B cell (primary cell): ENCODE results near the gene TPRG1L. TPM values are rescaled to one million over a fixed set of nuclear protein-coding genes. Genes with fewer than 3 reads are reported as not detected.
A peak's percentile ranks its signal among the peaks of the same experiment; 100 is the strongest.

Experiments
- ATAC-seq: fragments of 200-7000 bp; cut with Tn5 transposase; one replicate; pipeline ENCODE4 v1.10.0; 2021; ENCODE audit warnings: low read depth, mild to moderate bottlenecking, moderate number of reproducible peaks, moderate library complexity
- CTCF ChIA-PET: fragments of 350-600 bp; sonication (Branson Sonifier 250); formaldehyde crosslinking; loops from one replicate; lab custom pipeline; 2021; ENCODE audit warnings: antibody characterized with exemption, inconsistent platforms; lab: Charles Lee
- POLR2A ChIA-PET: fragments of 350-600 bp; sonication (Branson Sonifier 250); formaldehyde crosslinking; loops from one replicate; lab custom pipeline; 2021; ENCODE audit warnings: antibody characterized with exemption; lab: Charles Lee
- DNase-seq: peaks from one replicate; pipeline ENCODE4 v3.0.0; 2013
- H2AFZ ChIP-seq: 2 replicates; pipeline ENCODE4 v1.6.1; 2012; ENCODE audit warnings: mild to moderate bottlenecking, low read depth, low read length; ENCODE audit not compliant: insufficient read depth, poor library complexity, severe bottlenecking
- H3K27ac ChIP-seq, 2 donors: 1 replicate in 1 of 2; 2 replicates in 1 of 2; pipeline ENCODE4 v1.5.1; 2012 to 2013; ENCODE audit warnings: low read length in 2 of 2, mild to moderate bottlenecking in 2 of 2, moderate library complexity in 1 of 2
- H3K27me3 ChIP-seq, 4 experiments: fragments of 200-600 bp in 1 of 4; sonication (generic) in 1 of 4; replicated peaks in 1 of 4; 1 replicate in 2 of 4; 2 replicates in 2 of 4; pipeline versions ENCODE4 v1.6.1 to v1.7.0; 2013 to 2016; ENCODE audit warnings: low read length in 3 of 4, mild to moderate bottlenecking in 2 of 4, mixed read lengths in 1 of 4, moderate library complexity in 1 of 4; ENCODE audit not compliant: insufficient read depth in 4 of 4, control insufficient read depth in 3 of 4; ENCODE audit errors: control extremely low read depth in 1 of 4
- H3K36me3 ChIP-seq, 2 experiments: replicated peaks in 1 of 2; 1 replicate in 1 of 2; 2 replicates in 1 of 2; pipeline versions ENCODE4 v1.6.1 to v1.7.1; 2013; ENCODE audit warnings: low read length in 1 of 2; ENCODE audit not compliant: insufficient read depth in 2 of 2, control insufficient read depth in 1 of 2; ENCODE audit errors: control extremely low read depth in 1 of 2, extremely low read depth in 1 of 2
- H3K4me1 ChIP-seq, 2 donors: fragments of 200-600 bp in 1 of 2; sonication (generic) in 1 of 2; 1 replicate in 1 of 2; 2 replicates in 1 of 2; pipeline versions ENCODE4 v1.5.1 to v1.6.1; 2013 to 2017; ENCODE audit warnings: low read length in 2 of 2; ENCODE audit not compliant: control insufficient read depth in 2 of 2, insufficient read depth in 2 of 2
- H3K4me2 ChIP-seq: replicated peaks from 2 replicates; pipeline ENCODE3; 2012; ENCODE audit warnings: mild to moderate bottlenecking, low read depth, low read length; ENCODE audit not compliant: poor library complexity, severe bottlenecking
- H3K4me3 ChIP-seq, 5 experiments: fragments of 200-600 bp in 1 of 5; sonication (generic) in 1 of 5; 1 replicate in 3 of 5; 2 replicates in 2 of 5; pipeline versions ENCODE4 v1.5.1 to v1.7.0; 2011 to 2016; ENCODE audit warnings: low read length in 4 of 5, mild to moderate bottlenecking in 4 of 5, low read depth in 2 of 5, control low read depth in 1 of 5, moderate library complexity in 1 of 5; ENCODE audit not compliant: insufficient read depth in 1 of 5; ENCODE audit errors: control extremely low read depth in 1 of 5, extremely low read depth in 1 of 5
- H3K79me2 ChIP-seq: fragments of 200-600 bp; sonication (generic); one replicate; pipeline ENCODE4 v1.6.0; 2016; ENCODE audit warnings: low read length; ENCODE audit not compliant: control insufficient read depth, insufficient read depth
- H3K9ac ChIP-seq: fragments of 200-600 bp; sonication (generic); 2 replicates; pipeline ENCODE4 v1.6.1; 2017; ENCODE audit warnings: mild to moderate bottlenecking, low read length, moderate library complexity
- H3K9me3 ChIP-seq, 3 donors: one replicate each; pipeline versions ENCODE4 v1.6.1 to v1.7.1; 2013; ENCODE audit warnings: low read length in 2 of 3; ENCODE audit not compliant: control insufficient read depth in 2 of 3, insufficient read depth in 1 of 3; ENCODE audit errors: control extremely low read depth in 1 of 3
- H4K20me1 ChIP-seq: 2 replicates; pipeline ENCODE4 v1.6.0; 2012; ENCODE audit warnings: mild to moderate bottlenecking, low read length; ENCODE audit not compliant: insufficient read depth, control insufficient read depth, poor library complexity, severe bottlenecking
- H3K27ac Mint-ChIP-seq: one replicate; pipeline ENCODE4 v1.8.0; 2021; ENCODE audit warnings: mixed read lengths
- H3K27me3 Mint-ChIP-seq: one replicate; pipeline ENCODE4 v1.8.0; 2021; ENCODE audit warnings: mixed read lengths
- H3K4me1 Mint-ChIP-seq: one replicate; pipeline ENCODE4 v1.8.0; 2021; ENCODE audit warnings: mixed read lengths
- H3K4me3 Mint-ChIP-seq: one replicate; pipeline ENCODE4 v1.8.0; 2021; ENCODE audit warnings: mixed read lengths
- H3K9me3 Mint-ChIP-seq: one replicate; pipeline ENCODE4 v1.8.0; 2022; ENCODE audit warnings: mixed read lengths; ENCODE audit not compliant: insufficient read depth
- CTCF ChIP-seq: fragments of 200-600 bp; IDR thresholded peaks from one replicate; pipeline ENCODE4 v1.8.0; 2022; ENCODE audit warnings: antibody characterized with exemption, mild to moderate bottlenecking
- EZH2 ChIP-seq: IDR thresholded peaks from 2 replicates; pipeline ENCODE4 v1.6.1; 2012; ENCODE audit warnings: borderline replicate concordance, low read depth, mild to moderate bottlenecking, moderate library complexity, low read length; ENCODE audit not compliant: insufficient read depth, poor library complexity, severe bottlenecking
- WGBS: methylation state at CpG from one replicate; pipeline ENCODE4 v1.1.5; 2013; ENCODE audit warnings: missing lambda C conversion rate; ENCODE audit not compliant: insufficient coverage; 5-methylcytosine and 5-hydroxymethylcytosine counted together
- intact Hi-C: fragments of 100-400 bp; cut with micrococcal nuclease; formaldehyde crosslinking; loops from one replicate; pipeline ENCODE4 v1.10.0; 2022
- polyA plus RNA-seq: library from polyadenylated mRNA; depleted of rRNA; stranded (reverse); fragments of >200 nt; gene quantifications from 2 replicates; pipeline ENCODE4 v1.2.3, GENCODE V29; 2012
- total RNA-seq, 2 donors: library from RNA; stranded (reverse); fragments of 120-200 nt in 1 of 2; gene quantifications; 1 replicate in 1 of 2; 2 replicates in 1 of 2; pipeline versions ENCODE4 v1.2.3 to v1.2.4, GENCODE V29; 2013 to 2022

The TPRG1L gene
- total and polyA plus RNA-seq, 2 donors (not counting 1 experiment from before 2014, with no cell fraction given): 19.5 to 48.6 TPM

- H3K4me2 ChIP-seq: no peak overlapping the region
- POLR2A ChIA-PET: no interaction called here
- CTCF ChIA-PET: interaction anchor here (1.1 to 2.6 kb wide), 4 partner anchors 9 to 162 kb away, joined by 5 to 16 read pairs (median 6); no protein-coding TSS in a partner anchor
Measured at GRCh38 chr1:3614755-3615742, 9.8 kb upstream of the TPRG1L start.

More at GRCh38 chr1:3614755-3615742, 9.8 kb upstream of the TPRG1L start:
- peaks cover 36% of the 10 kb centered on the region for H3K27me3 Mint-ChIP-seq
- intact Hi-C loops: no loop called here
- peaks cover 0 to 34% (median 5%) of the 10 kb centered on the region in 4 experiments for H3K27me3 ChIP-seq
- TF ChIP-seq CTCF (peak; percentile 47), EZH2 (no peak)
- no peak overlapping the region for H3K4me3 Mint-ChIP-seq
- H3K79me2 ChIP-seq: no peaks in the 10 kb centered on the region
- H2AFZ ChIP-seq: no peak overlapping the region
- DNase-seq (peak; percentile 27), ATAC-seq (no peak)
- H3K4me1 Mint-ChIP-seq: peaks cover 24% of the 10 kb centered on the region
- H3K9me3 ChIP-seq: no peaks in the 10 kb centered on the region
- H3K9ac ChIP-seq: no peak overlapping the region
- H3K4me3 ChIP-seq: no peak overlapping the region
- no peaks in the 10 kb centered on the region for H3K36me3 ChIP-seq
- 64% methylated on average over 19 of the region's 20 CpGs for WGBS
- H4K20me1 ChIP-seq: no peaks in the 10 kb centered on the region
- H3K9me3 Mint-ChIP-seq: no peaks in the 10 kb centered on the region
- H3K4me1 ChIP-seq: peaks cover 15 to 22% of the 10 kb centered on the region in 2 donors
- H3K27ac ChIP-seq: no peak overlapping the region
- H3K27ac Mint-ChIP-seq: no peak overlapping the region
